Measurements from ENCODE around the gene TUSC2. TPM values are rescaled to one million over a fixed set of nuclear protein-coding genes. Genes with fewer than 3 reads are reported as not detected.

TUSC2 gene
- total RNA-seq, 1 experiment from 2014 or later = 34.0 TPM

DNA sequence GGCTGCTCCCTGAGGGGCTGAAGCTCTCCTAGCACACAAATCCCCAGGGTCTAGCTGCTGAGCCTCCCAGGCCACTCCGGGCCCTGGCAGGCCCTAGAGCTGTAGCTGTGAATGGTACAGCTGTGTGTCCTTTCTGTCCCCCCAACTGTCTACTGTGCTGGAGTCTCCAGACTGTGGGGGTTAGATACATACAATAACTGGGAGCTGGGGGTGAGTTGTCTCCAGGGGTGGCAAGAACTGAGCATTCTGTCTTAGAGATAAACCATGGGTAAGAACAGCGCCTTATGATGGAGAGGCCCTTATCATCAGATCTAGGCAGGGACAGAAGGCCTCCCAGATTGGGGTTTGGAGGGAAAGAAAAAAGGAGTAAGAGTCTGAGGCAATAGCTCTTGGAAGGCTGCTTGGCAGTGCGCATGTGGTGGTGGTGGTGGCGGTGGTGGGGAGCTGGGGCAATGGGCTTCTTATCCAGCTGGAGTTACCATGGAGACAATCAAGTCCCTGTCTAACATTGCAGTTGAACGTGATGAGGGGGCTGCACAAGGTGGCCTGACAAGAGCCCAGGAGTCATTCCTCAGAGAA lies 26.3 kb upstream of the TUSC2 start:
- Histone ChIP-seq H3K79me2 (ENCODE audit: insufficient read depth, low read length) (peaks cover 62% of the 10 kb centered on the region), H3K9me2 (ENCODE audit: insufficient read depth) (no peaks in the 10 kb centered on the region), H3K4me2 (ENCODE audit: low read length) (no peak overlapping the region), H3K9me3 (ENCODE audit: control insufficient read depth in 1 of 2, insufficient read depth in 1 of 2, low read depth in 1 of 2, low read length in 2 of 2) (no peaks in the 10 kb centered on the region), H3K27me3 (ENCODE audit: insufficient read depth, low read length) (no peaks in the 10 kb centered on the region), H3K4me1 (ENCODE audit: control insufficient read depth in 1 of 2, insufficient read depth in 2 of 2, low read length in 2 of 2) (peaks cover 12 to 52% of the 10 kb centered on the region in 2 experiments; a peak in 3 of 4 replicates), H4K20me1 (ENCODE audit: insufficient read depth) (no peaks in the 10 kb centered on the region), H2AFZ (ENCODE audit: low read depth, low read length, poor library complexity, severe bottlenecking) (no peak overlapping the region), H3K4me3 (replicated peaks in 1 of 2; ENCODE audit: low read depth in 1 of 2, low read length in 2 of 2) (no peak overlapping the region), H3K9ac (ENCODE audit: low read length) (no peak overlapping the region), H3K36me3 (ENCODE audit: control insufficient read depth in 1 of 2, insufficient read depth in 2 of 2, low read length in 2 of 2) (peaks cover 14 to 31% of the 10 kb centered on the region in 2 experiments; a peak in 3 of 4 replicates), H3K27ac (ENCODE audit: low read depth, low read length) (no peak overlapping the region)
- no peak for DNase-seq (ENCODE audit: low read depth, low spot score)
- ChIA-PET POLR2A (interaction anchor here (1.1 kb wide), 1 partner anchor 17 kb away, joined by 3 read pairs; no protein-coding TSS in a partner anchor), RAD21 (ENCODE audit: low non-redundant PET in 1 of 2, low total read pairs in 2 of 2, uncharacterized antibody in 2 of 2, unreplicated experiment in 2 of 2) (no interaction called here), CTCF (interaction anchor here (2.0 kb wide), 1 partner anchor 17 kb away, joined by 8 read pairs; no protein-coding TSS in a partner anchor)
- intact Hi-C loops (cut with micrococcal nuclease) = loop anchor here (10.0 kb wide), 1 partner anchor 1031 kb away; the partner anchor contains the start of gene MANF
- no peak for ATAC-seq
- no TSS peak for BruUV-seq (replicated peaks)
- TF ChIP-seq YY1 (IDR thresholded peaks at IDR 0.05; ENCODE audit: extremely low read depth, insufficient replicate concordance, low read depth, low read length) (no peak), SIN3A (IDR thresholded peaks at IDR 0.05; ENCODE audit: low read depth) (no peak), JUND (IDR thresholded peaks at IDR 0.05) (no peak)
- TF ChIP-seq, protein P1, sequence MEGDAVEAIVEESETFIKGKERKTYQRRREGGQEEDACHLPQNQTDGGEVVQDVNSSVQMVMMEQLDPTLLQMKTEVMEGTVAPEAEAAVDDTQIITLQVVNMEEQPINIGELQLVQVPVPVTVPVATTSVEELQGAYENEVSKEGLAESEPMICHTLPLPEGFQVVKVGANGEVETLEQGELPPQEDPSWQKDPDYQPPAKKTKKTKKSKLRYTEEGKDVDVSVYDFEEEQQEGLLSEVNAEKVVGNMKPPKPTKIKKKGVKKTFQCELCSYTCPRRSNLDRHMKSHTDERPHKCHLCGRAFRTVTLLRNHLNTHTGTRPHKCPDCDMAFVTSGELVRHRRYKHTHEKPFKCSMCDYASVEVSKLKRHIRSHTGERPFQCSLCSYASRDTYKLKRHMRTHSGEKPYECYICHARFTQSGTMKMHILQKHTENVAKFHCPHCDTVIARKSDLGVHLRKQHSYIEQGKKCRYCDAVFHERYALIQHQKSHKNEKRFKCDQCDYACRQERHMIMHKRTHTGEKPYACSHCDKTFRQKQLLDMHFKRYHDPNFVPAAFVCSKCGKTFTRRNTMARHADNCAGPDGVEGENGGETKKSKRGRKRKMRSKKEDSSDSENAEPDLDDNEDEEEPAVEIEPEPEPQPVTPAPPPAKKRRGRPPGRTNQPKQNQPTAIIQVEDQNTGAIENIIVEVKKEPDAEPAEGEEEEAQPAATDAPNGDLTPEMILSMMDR (IDR thresholded peaks at IDR 0.05 in 2 of 3, conservative IDR thresholded peaks at IDR 0.05 in 1 of 3; ENCODE audit: borderline replicate concordance in 1 of 3, insufficient read depth in 1 of 3, low read depth in 2 of 3, low read length in 2 of 3) = no peak
